DMS79 (cell line): ENCODE measurements around the gene SYDE2.
A peak's percentile ranks its signal among the peaks of the same experiment; 100 is the strongest.
"Not testable (repeated sequence)": the region's sequence is repeated elsewhere in the genome, so short reads cannot be mapped to it uniquely, and the experiment has no call there.

Experiments used
- DNase-seq: peaks from one replicate; lab custom pipeline; 2025; lab: John Stamatoyannopoulos, UW

The SYDE2 gene

DNA sequence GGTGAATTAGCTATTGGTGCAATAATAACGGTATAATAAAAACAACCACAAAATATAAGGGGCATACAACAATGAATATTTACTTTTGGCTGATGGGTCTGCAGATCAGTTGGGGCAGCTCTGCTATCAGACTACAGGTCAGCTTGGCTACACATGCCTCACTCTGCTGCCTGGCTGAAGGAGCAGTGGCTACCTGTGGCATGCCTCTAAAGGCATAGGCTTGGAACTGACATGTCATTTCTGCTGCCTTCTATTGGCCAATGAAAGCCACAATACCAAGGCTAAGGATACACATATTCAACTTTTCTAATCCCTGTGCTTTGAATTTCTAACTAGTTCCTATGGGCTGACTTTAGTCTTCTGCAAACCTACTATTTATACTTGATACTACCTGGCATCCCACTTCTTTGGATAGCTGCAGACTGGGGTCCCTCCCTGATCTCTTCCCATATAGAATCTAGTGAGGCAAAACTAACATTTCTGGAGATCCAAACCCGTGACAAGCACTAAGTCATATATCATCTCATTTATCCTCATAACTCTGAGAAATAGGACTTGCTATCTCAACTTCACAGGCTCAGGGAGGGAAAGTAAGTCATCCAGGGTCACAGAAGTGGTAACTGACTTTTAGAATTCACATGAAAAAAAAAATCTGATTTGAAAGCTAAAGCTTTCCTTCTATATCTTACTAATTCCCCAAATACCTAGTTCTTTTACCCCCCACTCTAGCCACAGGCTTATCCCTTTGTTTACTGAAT is 19.2 kb upstream of the SYDE2 start:
- no peak for DNase-seq

DNA sequence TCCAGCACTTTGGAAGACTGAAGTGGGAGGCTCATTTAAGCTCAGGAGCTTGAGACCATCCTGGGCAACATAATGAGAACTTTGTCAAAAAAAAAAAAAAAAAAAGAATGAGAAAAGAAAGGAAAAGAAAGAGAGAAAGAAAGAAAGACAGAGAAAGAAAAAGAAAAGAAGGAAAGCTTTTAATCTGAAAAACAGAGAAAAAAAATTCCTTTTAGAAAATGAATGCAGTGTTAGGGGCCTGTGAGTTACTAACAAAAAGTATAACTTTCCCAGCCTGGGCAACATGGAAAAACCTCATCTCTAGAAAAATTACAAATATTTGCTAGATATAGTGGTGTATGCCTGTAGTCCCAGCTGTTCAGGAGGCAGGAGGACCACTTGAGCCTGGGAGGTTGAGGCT is 15.9 kb upstream of the SYDE2 start:
- DNase-seq = no peak

DNA sequence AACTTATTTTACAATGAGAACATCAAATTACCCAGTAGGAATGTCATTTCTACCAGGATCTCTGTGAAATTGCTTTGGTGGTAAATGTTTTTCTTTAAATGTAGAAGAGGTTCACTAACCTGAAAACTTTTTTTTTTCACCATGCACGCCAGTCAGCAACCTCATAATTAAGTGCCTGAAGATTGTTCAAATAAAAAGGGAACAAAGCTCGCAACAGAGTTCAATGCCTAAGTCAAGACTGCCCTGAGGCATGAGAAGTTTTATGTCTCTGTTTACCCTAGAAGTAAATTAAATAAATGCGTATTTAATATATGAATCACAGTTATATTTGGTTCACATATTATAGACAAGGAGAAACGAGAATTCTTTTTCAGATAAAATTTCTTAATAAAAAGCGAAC is 13.8 kb upstream of the SYDE2 start:
- DNase-seq = no peak

DNA sequence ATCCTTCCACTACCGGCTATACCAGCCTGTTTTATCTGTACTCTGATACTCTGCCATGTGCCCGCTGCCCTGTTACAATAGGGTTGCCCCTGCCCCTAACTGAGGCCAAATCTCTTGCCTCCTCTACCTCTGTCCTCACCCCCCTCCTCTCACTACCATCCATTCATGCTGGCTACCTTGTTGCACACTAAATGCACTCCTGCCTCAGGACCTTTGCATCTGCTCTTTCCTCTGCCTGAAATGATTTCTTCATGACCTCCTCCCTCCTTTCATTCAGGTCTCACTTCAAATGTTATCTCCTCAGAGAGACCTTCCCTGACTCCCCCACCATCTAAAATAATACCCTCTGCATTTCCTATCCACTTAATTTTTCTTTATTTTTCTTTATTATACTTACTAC is 7.7 kb upstream of the SYDE2 start:
- DNase-seq = no peak

DNA sequence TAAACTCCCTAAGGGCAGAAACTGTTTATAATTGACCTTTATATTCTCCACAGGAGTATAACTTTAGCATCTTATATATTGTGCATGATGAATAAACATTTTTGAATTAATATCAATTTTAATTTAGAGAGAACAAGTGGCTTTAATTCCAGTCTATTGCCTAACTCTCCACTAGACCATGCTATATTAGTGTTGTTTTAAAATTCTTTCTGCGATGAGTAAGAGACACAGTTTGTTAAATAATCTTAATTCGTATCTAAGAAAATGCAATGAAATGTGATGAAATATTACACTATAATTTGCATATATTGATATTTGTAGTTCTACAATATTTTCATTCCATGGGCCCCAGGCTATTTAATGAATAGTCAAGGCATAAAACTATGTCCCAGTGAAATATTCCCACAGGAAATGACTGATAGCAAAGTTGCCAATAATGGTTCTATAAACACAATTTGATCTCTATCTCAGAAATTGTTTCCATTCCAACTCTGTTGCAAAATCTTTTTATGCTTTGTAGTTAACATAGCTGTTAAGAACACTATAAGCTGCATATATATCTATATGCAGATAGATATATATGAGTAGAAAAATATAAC is 2.9 kb upstream of the SYDE2 start:
- DNase-seq = no peak

DNA sequence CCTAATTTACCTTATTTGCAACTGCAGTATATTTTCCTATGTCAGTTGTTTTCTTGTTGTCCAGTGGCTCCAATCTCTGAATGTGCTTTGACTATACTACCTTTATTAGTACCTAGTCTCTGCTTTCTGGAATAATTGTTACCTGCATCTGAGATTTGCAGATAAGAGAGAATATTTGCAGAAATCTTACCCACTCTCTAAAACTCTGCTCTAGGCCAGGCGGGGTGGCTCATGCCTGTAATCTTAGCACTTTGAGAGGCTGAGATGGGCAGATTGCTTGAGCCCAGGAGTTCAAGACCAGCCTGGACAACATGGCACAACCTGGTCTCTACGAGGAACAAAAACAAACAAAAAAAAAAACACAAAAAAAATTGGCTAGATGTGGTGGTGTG is 2.0 kb upstream of the SYDE2 start:
- no peak for DNase-seq

DNA sequence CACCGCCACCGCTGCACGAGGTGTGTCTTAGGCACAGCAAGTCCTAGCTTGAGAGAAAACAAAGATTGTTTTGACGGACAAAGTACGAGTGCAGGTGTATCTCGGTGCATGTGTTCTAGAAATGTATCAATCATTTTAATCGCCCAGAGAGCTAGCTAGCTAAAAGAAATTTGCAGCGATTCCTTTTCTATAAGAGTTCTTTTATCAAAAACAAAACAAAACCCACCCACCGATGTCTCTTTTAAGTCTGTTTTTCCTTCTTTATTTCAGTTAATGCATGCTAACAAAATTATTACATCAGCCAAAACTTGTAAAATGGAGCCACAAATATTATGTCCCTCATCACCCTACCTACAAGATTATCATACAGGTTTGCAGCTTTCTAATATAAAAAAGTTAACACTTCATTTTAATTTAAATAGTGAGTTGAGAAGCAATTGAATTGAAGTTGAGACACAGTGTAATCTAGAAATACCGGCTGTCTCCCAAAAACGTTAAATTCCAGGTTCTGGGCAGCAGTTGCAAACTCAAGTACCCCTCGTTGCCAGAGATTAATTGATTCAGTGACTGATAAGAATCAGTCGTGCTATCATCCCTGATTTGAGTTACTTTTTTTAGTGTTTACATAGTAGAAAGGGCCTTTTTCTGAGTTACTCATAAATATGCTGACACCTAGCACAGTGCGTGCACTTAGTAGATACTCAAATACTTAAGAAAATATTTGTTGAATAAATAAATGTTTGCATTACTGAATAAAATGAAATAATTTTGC is 1.5 kb upstream of the SYDE2 start:
- peak; percentile 42 for DNase-seq

DNA sequence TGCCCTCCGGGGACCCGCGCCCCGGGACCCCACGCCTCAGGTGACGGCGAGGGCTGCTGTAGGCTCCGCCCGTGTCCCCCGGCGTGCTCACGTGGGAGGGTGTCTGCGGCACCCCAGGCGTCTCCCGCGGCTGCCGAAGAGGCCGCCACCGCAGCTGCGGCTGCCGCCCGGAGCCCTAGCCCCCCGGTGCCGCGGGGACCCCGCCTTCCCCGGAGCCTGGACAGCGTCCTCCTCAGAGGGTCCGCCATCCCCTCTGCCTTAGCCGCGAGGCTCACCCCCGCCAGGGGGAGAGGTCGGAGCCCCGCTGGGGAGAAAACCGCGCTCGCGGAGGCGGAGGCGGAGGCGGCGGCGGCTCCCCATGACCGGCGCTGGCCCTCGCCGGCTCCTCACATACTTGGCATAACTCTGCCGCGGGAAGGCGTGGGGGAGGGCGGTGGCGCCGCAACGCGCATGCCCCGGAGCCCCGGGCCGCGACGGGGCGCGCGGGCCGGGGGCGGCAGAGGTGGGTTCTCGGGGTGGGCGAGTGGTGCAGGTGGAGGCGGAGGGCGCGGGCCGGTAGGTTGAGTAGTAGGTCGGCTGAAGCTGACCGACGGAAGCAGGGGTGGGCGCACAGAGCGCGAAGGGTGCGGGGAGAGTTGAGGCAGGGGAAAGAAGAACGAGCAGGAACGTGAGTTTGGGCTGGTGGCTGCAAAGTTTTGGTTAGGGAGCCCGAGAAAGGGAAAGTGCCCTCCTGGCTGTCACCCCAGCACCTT is 700 bp upstream of the SYDE2 start:
- DNase-seq = peak; percentile 54

DNA sequence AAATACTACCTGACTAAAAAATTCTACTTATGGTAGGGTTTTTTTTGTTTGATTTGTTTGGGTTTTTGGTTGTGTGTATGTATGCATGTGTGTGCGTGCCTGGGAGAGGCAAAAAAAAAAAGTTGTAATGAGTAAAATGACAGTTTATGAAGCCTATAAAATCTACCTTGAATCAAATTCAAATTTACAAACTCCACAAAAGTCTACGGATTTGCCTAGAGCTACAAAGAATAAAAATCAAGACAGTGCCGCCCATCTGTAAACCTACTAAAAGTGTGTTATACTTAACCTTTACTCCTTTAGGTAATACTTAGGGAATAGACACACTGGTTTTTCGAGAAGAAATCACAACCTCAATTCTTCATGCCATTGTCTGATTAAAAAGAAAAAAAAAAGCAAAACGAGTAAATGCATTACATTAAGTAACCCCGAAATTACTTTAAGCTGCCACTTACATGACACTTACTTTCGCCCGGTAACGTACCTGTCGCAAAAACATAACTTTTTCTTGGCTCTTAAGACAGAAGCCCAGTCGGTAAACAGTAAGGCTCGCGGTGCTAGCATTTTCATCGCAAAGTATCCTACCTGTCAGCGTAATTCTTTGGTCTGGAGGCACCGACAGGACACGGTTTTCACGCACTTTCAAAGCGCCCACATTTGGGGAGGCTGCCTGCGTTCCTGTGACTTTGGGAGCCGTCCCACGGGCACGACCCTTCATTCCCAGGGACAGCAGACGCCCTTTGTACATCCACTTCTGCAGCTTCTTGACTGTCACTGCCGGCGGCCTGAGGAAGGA is 951 bp downstream of the SYDE2 start:
- peak; percentile 47 for DNase-seq

DNA sequence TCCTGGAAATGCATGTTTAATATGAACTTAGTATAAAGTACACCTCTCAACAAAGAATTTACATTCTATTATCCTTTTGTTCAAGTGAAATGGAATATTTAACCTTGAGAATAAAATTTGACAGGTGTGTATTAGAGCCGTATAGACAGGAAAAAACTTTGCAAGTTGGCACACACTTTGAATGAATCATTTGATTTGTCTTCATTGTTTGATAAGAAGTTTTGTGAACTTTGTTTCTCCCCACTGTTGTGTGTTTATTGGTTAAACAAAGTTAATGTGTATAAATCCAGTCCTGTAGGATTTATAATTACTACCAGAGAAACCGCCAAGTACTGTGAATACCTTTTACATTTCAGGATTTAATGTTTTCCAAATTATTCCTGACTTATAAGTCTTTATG is 2.0 kb downstream of the SYDE2 start:
- DNase-seq = no peak

DNA sequence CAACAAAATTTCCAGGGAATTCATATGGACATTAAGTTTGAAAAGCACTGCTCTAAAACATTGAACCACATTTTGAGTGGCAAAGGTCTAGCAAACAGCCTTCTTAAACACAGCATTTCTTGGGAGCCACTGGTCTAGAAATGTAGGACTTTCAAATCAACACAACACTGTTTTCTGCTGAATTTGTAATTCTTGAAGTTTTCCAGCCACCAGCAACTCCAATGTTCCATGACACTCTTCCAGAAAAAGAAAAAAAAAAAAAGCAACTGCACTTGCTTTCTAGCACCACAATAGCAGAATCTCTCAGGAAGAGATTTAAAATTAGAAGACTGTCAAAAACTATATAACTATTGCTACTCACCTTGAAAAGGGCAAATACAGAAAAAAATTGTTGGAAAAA is 4.5 kb downstream of the SYDE2 start:
- no peak for DNase-seq

DNA sequence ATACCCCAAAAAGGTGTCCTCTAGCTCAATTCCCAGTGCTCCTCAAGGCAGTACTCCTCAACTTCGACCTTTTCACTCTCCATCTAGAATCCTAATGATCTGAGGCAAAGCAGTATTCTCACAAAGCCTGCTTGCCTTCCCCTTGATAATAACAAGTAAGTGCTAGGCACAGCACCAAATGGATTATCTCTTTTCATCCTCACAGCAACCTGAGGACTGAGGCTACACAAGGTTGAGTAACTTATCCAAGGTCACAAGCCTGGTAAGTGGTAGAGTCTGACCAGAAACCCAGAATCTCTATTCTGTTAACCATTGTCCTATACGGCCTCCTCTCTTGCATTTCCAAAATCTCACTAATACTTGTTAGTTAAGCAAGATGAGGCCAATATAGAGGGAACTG is 5.1 kb downstream of the SYDE2 start:
- peak; percentile 20 for DNase-seq

DNA sequence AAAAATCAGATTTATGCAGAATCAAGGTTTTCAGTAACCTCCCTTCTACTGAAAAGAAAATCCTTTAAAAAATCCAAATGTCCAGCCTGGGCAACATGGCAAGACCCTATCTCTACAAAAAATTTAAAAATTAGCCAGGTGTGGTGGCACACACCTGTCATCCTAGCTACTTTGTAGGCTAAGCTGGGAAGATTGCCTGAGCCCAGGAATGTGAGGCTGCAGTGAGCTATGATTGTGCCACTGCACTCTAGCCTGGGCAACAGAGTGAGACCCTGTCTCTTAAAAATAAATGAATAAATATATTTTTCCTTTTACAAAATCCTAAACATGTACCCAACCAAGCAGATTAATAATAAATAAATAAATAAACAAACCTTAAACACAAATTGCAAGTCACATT is 8.7 kb downstream of the SYDE2 start:
- DNase-seq = not testable (repeated sequence)

DNA sequence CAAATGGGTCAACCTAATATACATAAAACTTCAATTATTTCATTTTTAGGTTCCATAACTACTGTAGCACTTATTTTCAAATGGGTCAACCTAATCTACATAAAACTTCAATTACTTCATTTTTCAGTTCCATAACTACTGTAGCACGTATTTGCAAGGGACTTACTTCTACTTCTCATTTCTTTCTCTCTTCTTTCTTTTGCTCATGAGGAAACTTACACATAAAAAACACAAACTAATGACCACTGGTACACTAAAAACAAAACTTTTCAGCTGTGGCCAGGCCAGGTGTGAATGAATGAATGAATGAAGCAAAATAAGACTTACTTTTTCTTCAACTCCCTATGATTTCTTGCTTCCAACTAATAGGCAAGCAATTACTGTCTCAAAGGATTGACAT is 11.7 kb downstream of the SYDE2 start:
- no peak for DNase-seq

DNA sequence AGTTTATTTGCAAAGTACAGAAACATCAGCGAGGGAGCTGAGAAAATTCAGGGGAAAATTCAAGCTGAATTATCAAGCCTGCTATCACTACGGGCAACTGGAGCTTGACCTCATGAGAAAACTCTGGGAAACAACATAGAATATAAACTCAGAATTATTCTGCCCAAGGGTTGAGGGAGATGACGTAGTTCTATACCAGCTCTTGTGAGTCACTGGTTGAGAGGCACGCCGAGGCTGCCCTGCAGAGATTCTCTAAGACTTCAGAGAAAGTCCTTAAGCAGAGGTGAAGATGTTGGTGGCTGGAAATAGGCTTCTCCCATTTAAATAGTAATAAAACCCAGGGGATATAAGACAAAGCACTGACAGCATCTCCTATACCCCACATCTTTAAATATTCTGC is 12.3 kb downstream of the SYDE2 start:
- DNase-seq = no peak

DNA sequence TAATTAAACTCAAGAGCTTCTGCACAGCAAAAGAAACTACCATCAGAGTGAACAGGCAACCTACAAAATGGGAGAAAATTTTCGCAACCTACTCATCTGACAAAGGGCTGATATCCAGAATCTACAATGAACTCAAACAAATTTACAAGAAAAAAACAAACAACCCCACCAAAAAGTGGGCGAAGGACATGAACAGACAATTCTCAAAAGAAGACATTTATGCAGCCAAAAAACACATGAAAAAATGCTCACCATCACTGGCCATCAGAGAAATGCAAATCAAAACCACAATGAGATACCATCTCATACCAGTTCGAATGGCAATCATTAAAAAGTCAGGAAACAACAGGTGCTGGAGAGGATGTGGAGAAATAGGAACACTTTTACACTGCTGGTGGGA is 13.8 kb downstream of the SYDE2 start:
- not testable (repeated sequence) for DNase-seq

DNA sequence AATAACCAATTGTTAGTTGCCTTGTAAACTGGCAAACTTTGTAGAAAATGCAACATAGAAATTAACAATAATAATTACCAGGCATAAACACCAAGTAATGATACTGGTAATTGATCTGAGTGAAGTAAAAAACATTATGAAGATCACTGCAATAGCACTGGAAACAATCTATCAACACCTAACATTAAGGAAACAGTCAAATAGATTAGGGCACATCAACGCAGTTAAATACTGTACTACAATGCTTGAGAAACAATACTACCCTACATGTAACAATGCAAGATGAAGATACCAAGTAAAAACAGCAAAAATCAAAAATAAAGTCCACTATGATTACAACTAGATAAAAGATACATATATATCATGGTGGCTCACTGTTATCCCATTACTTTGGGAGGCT is 16.6 kb downstream of the SYDE2 start:
- no peak for DNase-seq

DNA sequence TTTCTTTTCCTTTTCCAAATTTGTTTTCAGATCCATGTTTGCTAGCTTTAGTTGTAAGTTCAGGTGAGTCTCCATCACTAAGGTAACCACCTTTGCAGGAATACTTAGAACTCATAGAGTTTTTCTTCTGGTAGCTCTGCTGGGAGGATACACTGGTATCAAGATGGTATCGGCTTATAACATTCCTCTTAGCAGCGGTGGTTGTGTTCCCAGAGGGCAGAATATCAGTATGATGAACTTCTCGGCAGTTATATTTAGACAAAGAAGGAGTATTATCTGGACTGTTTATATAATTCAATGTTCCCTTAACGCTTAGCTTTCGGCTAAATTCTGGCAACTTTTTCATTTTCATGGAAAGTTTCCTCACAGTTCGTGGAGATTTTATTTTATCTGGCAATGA is 18.1 kb downstream of the SYDE2 start:
- DNase-seq = no peak

DNA sequence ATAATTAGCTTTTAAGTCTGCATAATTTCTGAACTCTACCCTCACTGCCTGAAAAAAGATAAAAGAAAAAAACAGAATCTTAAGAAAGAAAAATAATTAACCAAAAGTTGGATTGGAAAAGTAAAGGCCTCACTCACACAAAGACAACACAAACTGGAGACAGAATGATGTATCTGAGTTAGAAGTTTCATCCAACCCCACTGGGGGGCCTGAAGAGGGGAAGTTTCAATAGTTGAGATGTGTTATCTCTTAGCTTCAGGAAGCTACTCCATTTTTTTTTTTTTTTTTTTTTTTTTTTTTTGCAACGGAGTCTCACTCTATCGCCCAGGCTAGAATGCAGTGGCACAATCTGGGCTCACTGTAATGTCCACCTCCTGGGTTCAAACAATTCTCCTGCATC is 19.9 kb downstream of the SYDE2 start:
- no peak for DNase-seq

DNA sequence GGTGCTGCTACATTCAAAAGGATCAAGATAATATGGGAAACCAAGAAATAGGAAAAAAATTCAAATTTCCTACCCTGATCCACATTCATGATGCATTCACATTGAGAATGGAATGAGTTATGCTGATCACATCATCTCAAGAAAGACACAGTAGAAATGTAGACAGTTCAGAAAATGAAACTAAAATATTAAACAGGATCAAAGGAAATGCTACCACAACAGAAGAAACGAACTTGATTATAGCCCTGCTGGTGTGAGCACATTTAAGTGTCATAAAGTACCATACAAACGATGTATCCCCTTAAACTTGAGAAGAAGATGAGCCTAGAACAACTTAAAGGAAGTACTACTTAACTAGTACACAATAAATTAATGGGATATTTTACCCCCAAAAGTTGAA is 21.3 kb downstream of the SYDE2 start:
- no peak for DNase-seq

DNA sequence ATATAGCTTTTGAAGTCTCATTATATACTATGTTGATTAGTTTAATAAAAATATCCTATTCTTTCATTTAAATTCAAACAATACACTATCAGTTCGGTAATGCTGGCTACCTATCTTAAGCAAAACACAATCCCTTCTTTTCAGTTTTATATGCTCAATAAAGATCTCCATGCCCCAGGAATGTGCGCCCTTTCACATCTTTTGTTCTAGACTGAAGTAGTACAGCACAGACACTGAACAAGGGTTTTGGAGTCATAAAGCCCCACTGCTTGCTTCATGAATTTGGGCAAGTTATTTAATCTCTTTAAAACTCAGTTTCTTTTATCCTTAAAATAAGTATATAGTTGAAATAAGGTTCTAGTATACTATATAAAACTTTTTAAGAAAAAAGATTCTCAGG is 22.4 kb downstream of the SYDE2 start:
- DNase-seq = no peak

DNA sequence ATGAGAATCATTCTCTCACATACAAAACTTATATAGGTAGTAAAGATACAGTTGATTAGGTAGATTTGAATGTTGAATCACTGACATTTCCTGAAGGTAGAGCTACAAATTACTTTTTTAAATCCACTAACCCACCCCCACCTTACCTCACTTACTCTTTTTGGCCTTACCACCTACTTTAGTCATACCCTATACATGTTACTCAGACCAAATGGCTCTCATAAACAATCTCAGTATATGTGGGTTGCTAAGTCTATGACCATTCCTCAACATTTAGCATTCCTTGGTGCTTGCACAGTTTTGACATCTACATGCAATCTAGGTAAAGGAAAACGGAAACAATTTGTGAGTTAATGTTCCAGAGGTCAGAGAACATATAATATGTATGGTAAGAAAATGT is 26.3 kb downstream of the SYDE2 start:
- no peak for DNase-seq
